HepG2 (cell line): ENCODE data around the gene GRIK4. TPM values are rescaled to one million over a fixed set of nuclear protein-coding genes. Genes with fewer than 3 reads are reported as not detected.

ENCODE experiments used
- GLI4 ChIP-seq: sonication (generic); formaldehyde crosslinking; IDR thresholded peaks from 2 replicates; pipeline ENCODE4 v1.5.1; 2020; ENCODE audit warnings: missing genetic modification reagents, mild to moderate bottlenecking, moderate library complexity, borderline replicate concordance
- KAT7 ChIP-seq: IDR thresholded peaks from 2 replicates; pipeline ENCODE4 v1.6.1; 2018; ENCODE audit warnings: borderline replicate concordance, missing compliant biosample characterization
- polyA plus RNA-seq, 8 experiments: library from polyadenylated mRNA; depleted of rRNA in 3 of 8; stranded (reverse) in 7 of 8; unstranded in 1 of 8; fragments of >200 nt; fragmentation: Illumina TruSeq in 4 of 8; extraction: Trizol in 4 of 8; gene quantifications; 2 replicates each; pipeline versions ENCODE4 v1.2.1 to v1.2.3, GENCODE V29; 2011 to 2016; ENCODE audit warnings: low read depth in 4 of 8, missing spikeins in 1 of 8, mixed read lengths in 1 of 8; ENCODE audit not compliant: insufficient read depth in 1 of 8
- total RNA-seq, 5 experiments: library from RNA; depleted of rRNA; stranded (reverse); fragments of >200 nt; fragmentation: Illumina TruSeq; extraction: Trizol; gene quantifications; 2 replicates each; pipeline ENCODE4 v1.2.3, GENCODE V29; 2016; ENCODE audit warnings: low read depth in 1 of 5
- TF ChIP-seq, protein P1 (sequence below): sonication (generic); formaldehyde crosslinking; IDR thresholded peaks from 2 replicates; pipeline ENCODE4 v1.5.0; 2020; ENCODE audit warnings: mild to moderate bottlenecking, missing genetic modification reagents
- TF ChIP-seq, protein P2 (sequence below): sonication (generic); formaldehyde crosslinking; IDR thresholded peaks from 2 replicates; pipeline ENCODE4 v1.4.0; 2020; ENCODE audit warnings: missing genetic modification reagents, borderline replicate concordance
- TF ChIP-seq, protein P3 (sequence below): sonication (generic); formaldehyde crosslinking; IDR thresholded peaks from 2 replicates; pipeline ENCODE4 v1.4.0; 2020; ENCODE audit warnings: mild to moderate bottlenecking, missing genetic modification reagents

Gene GRIK4
- total and polyA plus RNA-seq, 2 of the 13 experiments (the other 11 are each of a cell fraction or from before 2014, with no cell fraction given), result 0.04 to 0.07 TPM

DNA sequence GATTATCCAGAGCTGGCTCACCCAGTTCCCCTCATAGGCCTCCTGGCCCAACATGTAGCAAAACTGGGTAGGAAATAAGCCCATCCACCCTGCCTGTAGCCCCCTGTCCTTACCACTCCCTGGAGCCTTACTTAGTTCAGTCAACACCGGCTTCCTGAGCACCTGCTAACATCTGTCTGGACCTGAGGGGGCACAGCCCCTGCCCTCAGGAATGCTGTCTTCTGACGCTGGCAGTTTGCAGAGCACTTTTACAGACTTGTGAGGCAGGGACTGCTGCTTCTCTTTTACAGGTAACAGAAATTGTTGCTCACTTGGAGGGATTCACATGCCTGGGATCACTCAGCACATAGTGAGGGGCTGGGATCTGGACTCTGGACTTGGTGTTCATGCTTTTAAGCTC, 360.4 kb downstream of the GRIK4 start (continued):
- no peak for TF ChIP-seq KAT7 (CRISPR knock-in tag)
- TF ChIP-seq GLI4 (CRISPR knock-in tag), result no peak
- TF ChIP-seq, protein P1, sequence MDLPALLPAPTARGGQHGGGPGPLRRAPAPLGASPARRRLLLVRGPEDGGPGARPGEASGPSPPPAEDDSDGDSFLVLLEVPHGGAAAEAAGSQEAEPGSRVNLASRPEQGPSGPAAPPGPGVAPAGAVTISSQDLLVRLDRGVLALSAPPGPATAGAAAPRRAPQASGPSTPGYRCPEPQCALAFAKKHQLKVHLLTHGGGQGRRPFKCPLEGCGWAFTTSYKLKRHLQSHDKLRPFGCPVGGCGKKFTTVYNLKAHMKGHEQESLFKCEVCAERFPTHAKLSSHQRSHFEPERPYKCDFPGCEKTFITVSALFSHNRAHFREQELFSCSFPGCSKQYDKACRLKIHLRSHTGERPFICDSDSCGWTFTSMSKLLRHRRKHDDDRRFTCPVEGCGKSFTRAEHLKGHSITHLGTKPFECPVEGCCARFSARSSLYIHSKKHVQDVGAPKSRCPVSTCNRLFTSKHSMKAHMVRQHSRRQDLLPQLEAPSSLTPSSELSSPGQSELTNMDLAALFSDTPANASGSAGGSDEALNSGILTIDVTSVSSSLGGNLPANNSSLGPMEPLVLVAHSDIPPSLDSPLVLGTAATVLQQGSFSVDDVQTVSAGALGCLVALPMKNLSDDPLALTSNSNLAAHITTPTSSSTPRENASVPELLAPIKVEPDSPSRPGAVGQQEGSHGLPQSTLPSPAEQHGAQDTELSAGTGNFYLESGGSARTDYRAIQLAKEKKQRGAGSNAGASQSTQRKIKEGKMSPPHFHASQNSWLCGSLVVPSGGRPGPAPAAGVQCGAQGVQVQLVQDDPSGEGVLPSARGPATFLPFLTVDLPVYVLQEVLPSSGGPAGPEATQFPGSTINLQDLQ (CRISPR knock-in tag), result no peak
- TF ChIP-seq, protein P2, sequence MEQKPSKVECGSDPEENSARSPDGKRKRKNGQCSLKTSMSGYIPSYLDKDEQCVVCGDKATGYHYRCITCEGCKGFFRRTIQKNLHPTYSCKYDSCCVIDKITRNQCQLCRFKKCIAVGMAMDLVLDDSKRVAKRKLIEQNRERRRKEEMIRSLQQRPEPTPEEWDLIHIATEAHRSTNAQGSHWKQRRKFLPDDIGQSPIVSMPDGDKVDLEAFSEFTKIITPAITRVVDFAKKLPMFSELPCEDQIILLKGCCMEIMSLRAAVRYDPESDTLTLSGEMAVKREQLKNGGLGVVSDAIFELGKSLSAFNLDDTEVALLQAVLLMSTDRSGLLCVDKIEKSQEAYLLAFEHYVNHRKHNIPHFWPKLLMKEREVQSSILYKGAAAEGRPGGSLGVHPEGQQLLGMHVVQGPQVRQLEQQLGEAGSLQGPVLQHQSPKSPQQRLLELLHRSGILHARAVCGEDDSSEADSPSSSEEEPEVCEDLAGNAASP (CRISPR knock-in tag), result no peak
- TF ChIP-seq, protein P3, sequence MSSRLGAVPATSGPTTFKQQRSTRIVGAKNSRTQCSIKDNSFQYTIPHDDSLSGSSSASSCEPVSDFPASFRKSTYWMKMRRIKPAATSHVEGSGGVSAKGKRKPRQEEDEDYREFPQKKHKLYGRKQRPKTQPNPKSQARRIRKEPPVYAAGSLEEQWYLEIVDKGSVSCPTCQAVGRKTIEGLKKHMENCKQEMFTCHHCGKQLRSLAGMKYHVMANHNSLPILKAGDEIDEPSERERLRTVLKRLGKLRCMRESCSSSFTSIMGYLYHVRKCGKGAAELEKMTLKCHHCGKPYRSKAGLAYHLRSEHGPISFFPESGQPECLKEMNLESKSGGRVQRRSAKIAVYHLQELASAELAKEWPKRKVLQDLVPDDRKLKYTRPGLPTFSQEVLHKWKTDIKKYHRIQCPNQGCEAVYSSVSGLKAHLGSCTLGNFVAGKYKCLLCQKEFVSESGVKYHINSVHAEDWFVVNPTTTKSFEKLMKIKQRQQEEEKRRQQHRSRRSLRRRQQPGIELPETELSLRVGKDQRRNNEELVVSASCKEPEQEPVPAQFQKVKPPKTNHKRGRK (CRISPR knock-in tag), result no peak
